GM12874 (cell line): ENCODE results near the gene PSME1.

ENCODE experiments used
- TF ChIP-seq, protein P1 (sequence below): IDR thresholded peaks from 2 replicates; pipeline ENCODE4 v1.5.1; 2011; ENCODE audit warnings: low read depth, mild to moderate bottlenecking, control low read depth, low read length, moderate library complexity; ENCODE audit not compliant: insufficient read depth

The PSME1 gene

DNA sequence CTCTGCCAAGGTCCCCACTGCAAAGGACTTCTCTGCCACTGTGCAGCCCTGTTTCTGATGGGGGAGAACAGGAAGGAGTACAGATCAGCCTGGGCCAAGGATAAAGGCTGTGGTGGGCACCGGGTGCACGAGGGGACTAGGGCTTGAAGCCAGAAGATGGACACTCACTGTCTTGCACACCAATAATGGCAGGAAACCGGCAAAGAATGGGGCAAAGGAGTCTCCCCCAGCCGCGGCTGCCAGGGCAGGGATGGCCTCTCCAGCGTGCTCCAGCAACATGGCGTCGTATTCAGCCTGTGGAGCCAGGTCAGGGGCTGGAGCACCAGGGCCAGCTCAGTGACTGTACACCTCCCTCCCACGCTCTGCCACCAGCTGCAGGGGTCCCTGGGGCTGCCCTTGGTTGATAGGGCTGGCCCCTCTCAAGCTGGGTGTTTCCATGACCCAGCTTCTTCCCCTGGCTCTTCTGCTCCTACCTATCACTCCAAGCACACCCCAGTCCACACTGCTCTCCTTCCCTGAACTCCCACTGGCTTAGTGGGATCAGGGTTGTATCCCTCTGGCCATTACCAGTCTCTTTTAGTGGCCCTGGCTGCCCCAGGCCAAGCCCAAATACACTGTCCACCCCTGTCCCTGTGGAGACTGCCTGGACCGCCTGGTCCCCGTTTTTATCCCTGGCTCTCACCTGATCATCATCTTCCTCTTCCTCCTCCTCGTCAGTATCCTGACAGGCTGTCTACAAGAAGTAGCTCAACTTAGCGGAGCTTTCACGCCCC is 46.3 kb downstream of the PSME1 start:
- TF ChIP-seq, protein P1, sequence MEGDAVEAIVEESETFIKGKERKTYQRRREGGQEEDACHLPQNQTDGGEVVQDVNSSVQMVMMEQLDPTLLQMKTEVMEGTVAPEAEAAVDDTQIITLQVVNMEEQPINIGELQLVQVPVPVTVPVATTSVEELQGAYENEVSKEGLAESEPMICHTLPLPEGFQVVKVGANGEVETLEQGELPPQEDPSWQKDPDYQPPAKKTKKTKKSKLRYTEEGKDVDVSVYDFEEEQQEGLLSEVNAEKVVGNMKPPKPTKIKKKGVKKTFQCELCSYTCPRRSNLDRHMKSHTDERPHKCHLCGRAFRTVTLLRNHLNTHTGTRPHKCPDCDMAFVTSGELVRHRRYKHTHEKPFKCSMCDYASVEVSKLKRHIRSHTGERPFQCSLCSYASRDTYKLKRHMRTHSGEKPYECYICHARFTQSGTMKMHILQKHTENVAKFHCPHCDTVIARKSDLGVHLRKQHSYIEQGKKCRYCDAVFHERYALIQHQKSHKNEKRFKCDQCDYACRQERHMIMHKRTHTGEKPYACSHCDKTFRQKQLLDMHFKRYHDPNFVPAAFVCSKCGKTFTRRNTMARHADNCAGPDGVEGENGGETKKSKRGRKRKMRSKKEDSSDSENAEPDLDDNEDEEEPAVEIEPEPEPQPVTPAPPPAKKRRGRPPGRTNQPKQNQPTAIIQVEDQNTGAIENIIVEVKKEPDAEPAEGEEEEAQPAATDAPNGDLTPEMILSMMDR, result no peak

DNA sequence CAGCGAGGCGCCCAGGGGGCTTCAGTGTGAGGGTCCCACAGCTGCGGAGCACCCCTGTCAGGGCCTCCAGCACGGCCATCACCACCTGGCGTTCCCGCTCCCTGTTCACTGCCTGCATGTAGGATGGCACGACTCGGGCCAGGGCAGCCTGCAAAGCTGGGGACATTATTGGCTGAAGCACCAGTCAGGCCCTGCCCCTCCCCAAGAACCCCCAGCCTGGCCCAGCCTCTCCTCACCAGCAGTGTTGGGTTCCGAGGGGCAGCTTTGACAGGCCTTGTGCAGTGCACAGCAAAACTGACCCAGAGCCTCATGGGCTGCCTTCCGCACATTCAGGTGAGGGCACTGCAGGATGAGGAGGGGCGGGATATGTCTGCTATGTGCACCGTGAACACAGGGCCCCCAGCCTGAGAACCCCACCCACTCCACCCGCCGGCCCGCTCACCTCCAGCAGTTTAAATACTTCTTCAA is 47.1 kb downstream of the PSME1 start:
- TF ChIP-seq, protein P1, result no peak

DNA sequence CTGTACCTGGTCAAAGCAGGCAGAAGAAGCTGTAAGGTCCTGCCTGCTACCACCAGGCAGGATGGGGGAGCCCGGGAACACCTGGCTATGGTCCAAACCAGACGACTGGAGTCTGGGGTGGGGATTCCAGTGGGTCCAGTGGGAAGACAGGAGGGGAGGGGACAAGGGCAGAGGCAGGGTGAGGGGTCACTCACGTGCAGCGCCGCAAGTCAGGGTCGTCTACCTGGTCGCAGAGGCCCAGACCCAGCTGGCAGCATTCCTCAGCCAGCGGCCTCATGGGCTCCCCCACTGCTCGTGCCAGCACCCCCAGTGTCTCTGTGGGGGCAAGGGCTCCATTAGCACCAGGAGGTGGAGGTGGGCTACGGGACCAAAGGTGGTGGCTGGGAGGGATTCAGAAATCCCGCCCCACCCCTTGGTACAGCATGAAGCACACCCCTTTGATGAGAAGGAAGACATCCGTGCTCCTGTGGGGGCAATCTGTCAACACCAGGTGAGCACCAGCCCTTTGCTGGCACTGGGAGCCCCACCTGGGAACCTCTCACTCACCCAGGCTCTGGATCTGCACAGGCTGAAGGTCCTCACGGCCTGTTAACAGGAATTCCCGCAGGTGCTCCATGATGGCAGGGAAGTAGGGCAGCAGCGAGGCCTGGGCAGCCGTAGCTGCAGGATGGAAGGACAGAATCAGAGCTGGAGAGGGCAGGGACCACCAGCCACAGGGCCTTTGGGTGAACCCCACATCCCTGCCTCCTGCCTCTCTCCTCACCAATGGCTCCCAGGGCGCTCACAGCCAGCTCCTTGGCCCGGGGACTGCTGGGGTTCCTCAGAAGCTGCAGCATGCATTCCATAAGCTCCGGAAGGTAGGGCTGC is 48.3 kb downstream of the PSME1 start:
- TF ChIP-seq, protein P1, result no peak

DNA sequence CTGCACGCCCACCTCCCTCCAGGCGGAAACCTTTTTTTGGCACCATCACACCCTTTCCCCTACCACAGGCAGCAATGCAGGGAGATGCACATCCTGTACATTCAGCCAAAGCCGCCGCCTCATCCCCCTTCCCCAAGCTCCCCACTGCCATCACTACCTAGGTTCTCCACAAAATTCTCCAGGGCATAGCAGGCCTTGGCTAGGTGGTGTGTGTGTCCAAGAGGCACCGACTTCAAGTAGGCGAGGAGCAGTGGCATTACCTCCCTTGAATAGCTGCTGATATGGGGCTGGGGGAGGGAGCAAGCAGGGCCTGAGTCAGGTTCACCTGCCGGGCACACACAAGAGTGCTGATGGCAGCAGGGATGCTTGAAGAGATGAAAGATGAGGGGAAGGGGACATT is 49.0 kb downstream of the PSME1 start:
- TF ChIP-seq, protein P1, result no peak

GRCh38 chr14:24185741-24186140 is 49.7 kb downstream of the PSME1 start:
- TF ChIP-seq, protein P1, result no peak

DNA sequence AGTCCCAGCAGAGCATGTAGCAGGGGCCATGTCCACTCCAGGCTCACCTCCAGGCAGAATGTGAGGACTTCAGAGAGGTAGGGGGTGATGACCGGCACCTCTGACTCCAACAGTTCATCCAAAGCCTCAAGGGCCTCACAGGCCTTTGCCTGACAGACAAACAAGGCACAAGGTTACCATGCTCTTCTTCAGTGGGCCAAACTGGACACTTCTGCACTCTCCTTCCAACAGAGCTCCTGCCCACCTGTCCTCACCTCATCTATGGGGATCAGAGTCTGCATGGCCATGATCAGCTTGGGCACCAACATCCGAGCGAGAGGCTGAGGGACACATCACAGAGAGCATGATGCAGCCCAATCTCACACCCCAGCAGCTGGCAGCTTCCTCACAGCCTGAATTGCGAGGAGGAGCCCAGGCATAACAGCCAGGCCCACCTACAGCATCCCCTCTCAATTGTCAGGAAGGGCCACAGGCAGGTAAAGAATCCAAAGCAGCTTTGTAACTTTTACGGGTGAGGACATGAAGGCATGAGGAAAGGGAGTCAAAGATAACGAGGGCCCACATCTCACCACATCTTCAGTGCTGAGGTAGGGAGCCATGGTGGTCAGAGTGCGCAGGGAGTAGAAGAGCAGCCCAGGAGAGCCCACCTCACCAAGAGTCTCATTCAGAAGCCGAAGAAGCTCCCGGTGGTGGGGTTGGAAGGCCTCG is 51.0 kb downstream of the PSME1 start:
- TF ChIP-seq, protein P1, result no peak

- TF ChIP-seq, protein P1, result no peak
Observed at GRCh38 chr14:24187539-24187915, 51.5 kb downstream of the PSME1 start.
